ENCODE data around the gene IL25. TPM values are rescaled to one million over a fixed set of nuclear protein-coding genes. Genes with fewer than 3 reads are reported as not detected.

Gene IL25
- total RNA-seq, 1 experiment from 2014 or later: not detected

- BruUV-seq (replicated peaks): no TSS peak
- H3K4me2 ChIP-seq: no peak overlapping the region
- no peak for DNase-seq
- H2AFZ ChIP-seq: no peak overlapping the region
- H3K9me2 ChIP-seq (ENCODE audit: insufficient read depth): no peaks in the 10 kb centered on the region
- no peaks in the 10 kb centered on the region for H3K4me1 ChIP-seq (replicated peaks; ENCODE audit: insufficient read depth)
- intact Hi-C loops (cut with micrococcal nuclease; ENCODE audit: unreplicated experiment): no loop called here
- H3K9me3 ChIP-seq (ENCODE audit: insufficient read depth, low read depth): no peaks in the 10 kb centered on the region
- no peaks in the 10 kb centered on the region for H3K36me3 ChIP-seq (ENCODE audit: low read depth)
- H4K20me1 ChIP-seq (ENCODE audit: insufficient read depth): no peaks in the 10 kb centered on the region
- H3K27me3 ChIP-seq (ENCODE audit: insufficient read depth, low read depth): peaks cover 93% of the 10 kb centered on the region
- ChIA-PET POLR2A (ENCODE audit: unreplicated experiment) (no interaction called here), CTCF (no interaction called here)
- no peaks in the 10 kb centered on the region for H3K79me2 ChIP-seq (ENCODE audit: low read depth)
- no peak overlapping the region for H3K27ac ChIP-seq
- no peak overlapping the region for H3K4me3 ChIP-seq
- H3F3A ChIP-seq (ENCODE audit: insufficient read depth, low read depth): no peaks in the 10 kb centered on the region
- TF ChIP-seq EZH2 (IDR thresholded peaks at IDR 0.05; ENCODE audit: low read depth) (no peak), CTCF (conservative IDR thresholded peaks at IDR 0.05) (no peak)
Measured at GRCh38 chr14:23406244-23406643, 33.6 kb downstream of the IL25 start.

DNA sequence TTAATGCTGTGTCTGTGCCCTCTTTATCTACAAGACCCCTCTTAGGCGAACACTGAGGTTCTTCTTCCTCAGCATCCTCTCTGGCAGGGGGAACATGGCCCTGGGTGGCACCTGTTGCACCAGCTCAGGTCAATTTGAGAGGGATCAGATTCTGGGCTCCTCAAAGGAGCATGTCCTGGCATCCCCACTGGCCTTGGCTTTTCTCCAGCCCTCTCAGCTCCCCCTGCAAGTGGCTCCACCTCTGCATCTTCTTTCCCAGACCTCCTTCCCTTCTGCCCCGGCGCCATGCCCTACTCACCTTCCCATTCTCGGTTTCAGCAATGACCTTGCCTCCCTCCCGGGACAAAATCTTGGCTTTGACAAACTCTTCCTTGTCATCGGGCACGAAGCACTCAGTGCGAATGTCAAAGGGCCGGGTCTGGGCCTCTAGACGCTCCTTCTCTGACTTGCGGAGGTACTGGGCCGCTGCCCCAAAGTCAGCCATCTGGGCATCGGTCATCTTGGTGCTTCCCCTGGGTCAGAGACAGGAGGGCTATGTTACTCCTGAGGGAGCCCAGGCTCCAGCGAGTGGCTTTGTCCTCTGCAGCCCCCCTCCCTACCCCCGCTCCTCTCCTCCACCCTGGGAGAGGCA, 34.2 kb downstream of the IL25 start:
- H4K20me1 ChIP-seq (ENCODE audit: insufficient read depth): no peaks in the 10 kb centered on the region
- CTCF ChIA-PET: no interaction called here
- peaks cover 87% of the 10 kb centered on the region for H3K27me3 ChIP-seq (ENCODE audit: insufficient read depth, low read depth)
- no peaks in the 10 kb centered on the region for H3F3A ChIP-seq (ENCODE audit: insufficient read depth, low read depth)
- no peaks in the 10 kb centered on the region for H3K36me3 ChIP-seq (ENCODE audit: low read depth)
- no peak overlapping the region for H3K27ac ChIP-seq
- no peak overlapping the region for H3K4me2 ChIP-seq
- intact Hi-C loops (cut with micrococcal nuclease; ENCODE audit: unreplicated experiment): no loop called here
- TF ChIP-seq EZH2 (IDR thresholded peaks at IDR 0.05; ENCODE audit: low read depth) (no peak), CTCF (conservative IDR thresholded peaks at IDR 0.05) (no peak)
- H3K4me3 ChIP-seq: no peak overlapping the region
- H3K79me2 ChIP-seq (ENCODE audit: low read depth): no peaks in the 10 kb centered on the region
- H2AFZ ChIP-seq: no peak overlapping the region
- H3K4me1 ChIP-seq (replicated peaks; ENCODE audit: insufficient read depth): no peaks in the 10 kb centered on the region
- POLR2A ChIA-PET (ENCODE audit: unreplicated experiment): no interaction called here
- DNase-seq: no peak
- H3K9me2 ChIP-seq (ENCODE audit: insufficient read depth): no peaks in the 10 kb centered on the region
- no peaks in the 10 kb centered on the region for H3K9me3 ChIP-seq (ENCODE audit: insufficient read depth, low read depth)
- BruUV-seq (replicated peaks): no TSS peak

GRCh38 chr14:23407516-23408306, 35.1 kb downstream of the IL25 start, which contains the start of gene MYH6:
Gene MYH6, minus strand, starts transcription at chr14:23408273. Its CDS starts 1,050 bp downstream, at chr14:23407223.
- Histone ChIP-seq H3K27ac (no peak within 1 kb of the TSS), H3K36me3 (ENCODE audit: low read depth) (no peaks in the 10 kb centered on the region), H3K4me1 (replicated peaks; ENCODE audit: insufficient read depth) (no peaks in the 10 kb centered on the region), H3K4me3 (no peak within 1 kb of the TSS), H2AFZ (no peak within 1 kb of the TSS), H4K20me1 (ENCODE audit: insufficient read depth) (no peaks in the 10 kb centered on the region), H3K27me3 (ENCODE audit: insufficient read depth, low read depth) (peaks cover 88% of the 10 kb centered on the region), H3K9me3 (ENCODE audit: insufficient read depth, low read depth) (no peaks in the 10 kb centered on the region), H3K4me2 (no peak within 1 kb of the TSS), H3K79me2 (ENCODE audit: low read depth) (no peaks in the 10 kb centered on the region), H3F3A (ENCODE audit: insufficient read depth, low read depth) (no peaks in the 10 kb centered on the region), H3K9me2 (ENCODE audit: insufficient read depth) (no peaks in the 10 kb centered on the region)
- ChIA-PET POLR2A (ENCODE audit: unreplicated experiment) (no interaction called here), CTCF (no interaction called here)
- intact Hi-C loops (cut with micrococcal nuclease; ENCODE audit: unreplicated experiment): no loop called here
- no peak for DNase-seq
- no TSS peak for BruUV-seq (replicated peaks)
- no peak for TF ChIP-seq CTCF (conservative IDR thresholded peaks at IDR 0.05)
